ENCODE results near the gene PRPSAP2.
"Not testable (repeated sequence)": the region's sequence is repeated elsewhere in the genome, so short reads cannot be mapped to it uniquely, and the experiment has no call there.

Gene PRPSAP2

GRCh38 chr17:18956021-18956420 is 98.1 kb downstream of the PRPSAP2 start:
- H3K27me3 ChIP-seq (ENCODE audit: control insufficient read depth, insufficient read depth, low read length); H3K27ac ChIP-seq (ENCODE audit: low read depth, low read length); H3K4me3 ChIP-seq (ENCODE audit: low read depth, low read length); H3K36me3 ChIP-seq (ENCODE audit: control insufficient read depth, insufficient read depth, low read length); H3K4me1 ChIP-seq (ENCODE audit: control insufficient read depth, insufficient read depth, low read length); H3K9me3 ChIP-seq (ENCODE audit: control insufficient read depth, insufficient read depth, low read length); H3K9ac ChIP-seq (ENCODE audit: low read depth, low read length): not testable (repeated sequence)

- Histone ChIP-seq H3K36me3 (ENCODE audit: control insufficient read depth, insufficient read depth, low read length) (no peaks in the 10 kb centered on the region), H3K27me3 (ENCODE audit: control insufficient read depth, insufficient read depth, low read length) (no peaks in the 10 kb centered on the region), H3K4me3 (ENCODE audit: low read depth, low read length) (no peak overlapping the region), H3K9ac (ENCODE audit: low read depth, low read length) (no peak overlapping the region), H3K9me3 (ENCODE audit: control insufficient read depth, insufficient read depth, low read length) (no peaks in the 10 kb centered on the region), H3K4me1 (ENCODE audit: control insufficient read depth, insufficient read depth, low read length) (no peaks in the 10 kb centered on the region), H3K27ac (ENCODE audit: low read depth, low read length) (no peak overlapping the region)
Measured at GRCh38 chr17:18956581-18956980, 98.7 kb downstream of the PRPSAP2 start.

- H3K27ac ChIP-seq (ENCODE audit: low read depth, low read length) = no peak overlapping the region
- H3K27me3 ChIP-seq (ENCODE audit: control insufficient read depth, insufficient read depth, low read length) = no peaks in the 10 kb centered on the region
- H3K9ac ChIP-seq (ENCODE audit: low read depth, low read length) = no peak overlapping the region
- no peaks in the 10 kb centered on the region for H3K36me3 ChIP-seq (ENCODE audit: control insufficient read depth, insufficient read depth, low read length)
- H3K4me3 ChIP-seq (ENCODE audit: low read depth, low read length) = no peak overlapping the region
- H3K4me1 ChIP-seq (ENCODE audit: control insufficient read depth, insufficient read depth, low read length) = no peaks in the 10 kb centered on the region
- H3K9me3 ChIP-seq (ENCODE audit: control insufficient read depth, insufficient read depth, low read length) = no peaks in the 10 kb centered on the region
Measured at GRCh38 chr17:18957831-18958230, 99.9 kb downstream of the PRPSAP2 start.

- H3K27me3 ChIP-seq (ENCODE audit: control insufficient read depth, insufficient read depth, low read length) = no peaks in the 10 kb centered on the region
- H3K9ac ChIP-seq (ENCODE audit: low read depth, low read length) = no peak overlapping the region
- H3K9me3 ChIP-seq (ENCODE audit: control insufficient read depth, insufficient read depth, low read length) = no peaks in the 10 kb centered on the region
- H3K4me1 ChIP-seq (ENCODE audit: control insufficient read depth, insufficient read depth, low read length) = no peaks in the 10 kb centered on the region
- H3K4me3 ChIP-seq (ENCODE audit: low read depth, low read length) = no peak overlapping the region
- H3K36me3 ChIP-seq (ENCODE audit: control insufficient read depth, insufficient read depth, low read length) = no peaks in the 10 kb centered on the region
- no peak overlapping the region for H3K27ac ChIP-seq (ENCODE audit: low read depth, low read length)
Measured at GRCh38 chr17:18958611-18959010, 100.7 kb downstream of the PRPSAP2 start.

- no peaks in the 10 kb centered on the region for H3K27me3 ChIP-seq (ENCODE audit: control insufficient read depth, insufficient read depth, low read length)
- no peaks in the 10 kb centered on the region for H3K4me1 ChIP-seq (ENCODE audit: control insufficient read depth, insufficient read depth, low read length)
- H3K9ac ChIP-seq (ENCODE audit: low read depth, low read length) = no peak overlapping the region
- H3K27ac ChIP-seq (ENCODE audit: low read depth, low read length) = no peak overlapping the region
- H3K4me3 ChIP-seq (ENCODE audit: low read depth, low read length) = no peak overlapping the region
- no peaks in the 10 kb centered on the region for H3K36me3 ChIP-seq (ENCODE audit: control insufficient read depth, insufficient read depth, low read length)
- H3K9me3 ChIP-seq (ENCODE audit: control insufficient read depth, insufficient read depth, low read length) = no peaks in the 10 kb centered on the region
Measured at GRCh38 chr17:18959071-18959844, 101.3 kb downstream of the PRPSAP2 start.

- no peaks in the 10 kb centered on the region for H3K9me3 ChIP-seq (ENCODE audit: control insufficient read depth, insufficient read depth, low read length)
- no peak overlapping the region for H3K27ac ChIP-seq (ENCODE audit: low read depth, low read length)
- H3K9ac ChIP-seq (ENCODE audit: low read depth, low read length) = no peak overlapping the region
- H3K27me3 ChIP-seq (ENCODE audit: control insufficient read depth, insufficient read depth, low read length) = no peaks in the 10 kb centered on the region
- H3K4me3 ChIP-seq (ENCODE audit: low read depth, low read length) = no peak overlapping the region
- H3K4me1 ChIP-seq (ENCODE audit: control insufficient read depth, insufficient read depth, low read length) = no peaks in the 10 kb centered on the region
- H3K36me3 ChIP-seq (ENCODE audit: control insufficient read depth, insufficient read depth, low read length) = no peaks in the 10 kb centered on the region
Measured at GRCh38 chr17:18959845-18960240, 101.9 kb downstream of the PRPSAP2 start.

- Histone ChIP-seq H3K36me3 (ENCODE audit: control insufficient read depth, insufficient read depth, low read length) (no peaks in the 10 kb centered on the region), H3K27ac (ENCODE audit: low read depth, low read length) (no peak overlapping the region), H3K27me3 (ENCODE audit: control insufficient read depth, insufficient read depth, low read length) (no peaks in the 10 kb centered on the region), H3K4me3 (ENCODE audit: low read depth, low read length) (no peak overlapping the region), H3K9ac (ENCODE audit: low read depth, low read length) (no peak overlapping the region), H3K9me3 (ENCODE audit: control insufficient read depth, insufficient read depth, low read length) (no peaks in the 10 kb centered on the region), H3K4me1 (ENCODE audit: control insufficient read depth, insufficient read depth, low read length) (no peaks in the 10 kb centered on the region)
Measured at GRCh38 chr17:18960241-18960665, 102.3 kb downstream of the PRPSAP2 start.

GRCh38 chr17:18960803-18961511 is 103.0 kb downstream of the PRPSAP2 start:
- Histone ChIP-seq H3K4me1 (ENCODE audit: control insufficient read depth, insufficient read depth, low read length) (no peaks in the 10 kb centered on the region), H3K9ac (ENCODE audit: low read depth, low read length) (no peak overlapping the region), H3K4me3 (ENCODE audit: low read depth, low read length) (no peak overlapping the region), H3K36me3 (ENCODE audit: control insufficient read depth, insufficient read depth, low read length) (no peaks in the 10 kb centered on the region), H3K9me3 (ENCODE audit: control insufficient read depth, insufficient read depth, low read length) (no peaks in the 10 kb centered on the region), H3K27ac (ENCODE audit: low read depth, low read length) (no peak overlapping the region), H3K27me3 (ENCODE audit: control insufficient read depth, insufficient read depth, low read length) (no peaks in the 10 kb centered on the region)

- Histone ChIP-seq H3K27ac (ENCODE audit: low read depth, low read length) (no peak overlapping the region), H3K9ac (ENCODE audit: low read depth, low read length) (no peak overlapping the region), H3K4me1 (ENCODE audit: control insufficient read depth, insufficient read depth, low read length) (no peaks in the 10 kb centered on the region), H3K27me3 (ENCODE audit: control insufficient read depth, insufficient read depth, low read length) (no peaks in the 10 kb centered on the region), H3K4me3 (ENCODE audit: low read depth, low read length) (no peak overlapping the region), H3K9me3 (ENCODE audit: control insufficient read depth, insufficient read depth, low read length) (no peaks in the 10 kb centered on the region), H3K36me3 (ENCODE audit: control insufficient read depth, insufficient read depth, low read length) (no peaks in the 10 kb centered on the region)
Measured at GRCh38 chr17:18961634-18962493, 103.9 kb downstream of the PRPSAP2 start.

GRCh38 chr17:18962494-18962815 is 104.5 kb downstream of the PRPSAP2 start:
- no peaks in the 10 kb centered on the region for H3K36me3 ChIP-seq (ENCODE audit: control insufficient read depth, insufficient read depth, low read length)
- H3K9me3 ChIP-seq (ENCODE audit: control insufficient read depth, insufficient read depth, low read length) = no peaks in the 10 kb centered on the region
- H3K4me1 ChIP-seq (ENCODE audit: control insufficient read depth, insufficient read depth, low read length) = peaks cover 2% of the 10 kb centered on the region; the same call in 1 of the 2 replicates
- no peak overlapping the region for H3K27ac ChIP-seq (ENCODE audit: low read depth, low read length)
- H3K9ac ChIP-seq (ENCODE audit: low read depth, low read length) = no peak overlapping the region
- H3K4me3 ChIP-seq (ENCODE audit: low read depth, low read length) = no peak overlapping the region
- H3K27me3 ChIP-seq (ENCODE audit: control insufficient read depth, insufficient read depth, low read length) = no peaks in the 10 kb centered on the region

All from HUES48 (cell line).